Calu3 (cell line): ENCODE data around the gene CFAP61. TPM values are rescaled to one million over a fixed set of nuclear protein-coding genes. Genes with fewer than 3 reads are reported as not detected.

Experiments
- BruUV-seq: library from RNA; stranded (reverse); fragments of 400-500 nt; replicated peaks from 2 replicates; lab custom pipeline; 2021; lab: Mats Ljungman, UMichigan
- CTCF ChIA-PET: fragments of 300-600 bp; sonication (Branson Sonifier 250); formaldehyde crosslinking; loops from one replicate; lab custom pipeline; 2022; ENCODE audit warnings: antibody characterized with exemption; lab: Charles Lee
- DNase-seq: peaks from one replicate; pipeline ENCODE4 v3.0.0; 2022
- H3K27ac Mint-ChIP-seq: one replicate; pipeline ENCODE4 v1.8.0; 2022; ENCODE audit warnings: mixed read lengths; ENCODE audit not compliant: unreplicated experiment
- H3K27me3 Mint-ChIP-seq: one replicate; pipeline ENCODE4 v1.8.0; 2022; ENCODE audit warnings: mixed read lengths; ENCODE audit not compliant: unreplicated experiment
- H3K36me3 Mint-ChIP-seq: one replicate; pipeline ENCODE4 v1.8.0; 2022; ENCODE audit warnings: mild to moderate bottlenecking, moderate library complexity, mixed read lengths; ENCODE audit not compliant: insufficient read depth, unreplicated experiment
- H3K4me1 Mint-ChIP-seq: one replicate; pipeline ENCODE4 v1.8.0; 2022; ENCODE audit warnings: mild to moderate bottlenecking, low read depth, mixed read lengths; ENCODE audit not compliant: unreplicated experiment
- H3K4me3 Mint-ChIP-seq: one replicate; pipeline ENCODE4 v1.8.0; 2022; ENCODE audit warnings: mild to moderate bottlenecking, low read depth, moderate library complexity, mixed read lengths; ENCODE audit not compliant: unreplicated experiment
- H3K9me3 Mint-ChIP-seq: one replicate; pipeline ENCODE4 v1.8.0; 2022; ENCODE audit warnings: low read depth, mixed read lengths; ENCODE audit not compliant: unreplicated experiment
- intact Hi-C: fragments of 100-400 bp; cut with micrococcal nuclease; formaldehyde crosslinking; loops from one replicate; pipeline ENCODE4 v1.10.0; 2022; ENCODE audit not compliant: unreplicated experiment
- total RNA-seq: library from RNA; stranded (reverse); gene quantifications from 2 replicates; pipeline ENCODE4 v1.2.3, GENCODE V29; 2022
- TF ChIP-seq, protein P1 (sequence below): fragments of 200-600 bp; IDR thresholded peaks from one replicate; pipeline ENCODE4 v1.8.0; 2022; ENCODE audit warnings: antibody characterized with exemption; ENCODE audit not compliant: unreplicated experiment

CFAP61 gene
- total RNA-seq, 1 experiment from 2014 or later, result not detected

DNA sequence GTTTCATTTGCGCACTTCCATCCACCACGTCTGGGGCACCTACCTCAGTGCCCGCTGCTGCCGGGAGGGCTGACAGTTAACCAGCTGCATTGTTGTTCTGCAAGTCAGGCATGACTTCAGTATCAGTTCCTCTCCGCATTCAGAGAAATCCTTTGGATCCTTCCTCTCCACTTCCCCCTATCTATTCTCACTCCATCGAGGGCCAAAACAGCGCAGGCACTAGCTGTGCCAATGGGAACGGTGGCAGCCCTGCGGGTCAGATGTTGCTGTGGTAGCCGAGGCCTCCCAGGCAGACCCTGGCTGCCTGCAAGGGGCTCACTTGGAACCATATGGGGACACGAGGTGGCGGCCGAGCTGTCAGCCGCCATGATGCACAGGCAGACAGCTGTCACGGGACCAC, 251.4 kb downstream of the CFAP61 start:
- intact Hi-C loops, result no loop called here
- Mint-ChIP-seq H3K4me3 (no peak overlapping the region), H3K4me1 (no peaks in the 10 kb centered on the region), H3K27ac (no peak overlapping the region), H3K9me3 (no peaks in the 10 kb centered on the region), H3K27me3 (peaks cover 15% of the 10 kb centered on the region), H3K36me3 (no peaks in the 10 kb centered on the region)
- CTCF ChIA-PET, result no interaction called here
- TF ChIP-seq, protein P1, sequence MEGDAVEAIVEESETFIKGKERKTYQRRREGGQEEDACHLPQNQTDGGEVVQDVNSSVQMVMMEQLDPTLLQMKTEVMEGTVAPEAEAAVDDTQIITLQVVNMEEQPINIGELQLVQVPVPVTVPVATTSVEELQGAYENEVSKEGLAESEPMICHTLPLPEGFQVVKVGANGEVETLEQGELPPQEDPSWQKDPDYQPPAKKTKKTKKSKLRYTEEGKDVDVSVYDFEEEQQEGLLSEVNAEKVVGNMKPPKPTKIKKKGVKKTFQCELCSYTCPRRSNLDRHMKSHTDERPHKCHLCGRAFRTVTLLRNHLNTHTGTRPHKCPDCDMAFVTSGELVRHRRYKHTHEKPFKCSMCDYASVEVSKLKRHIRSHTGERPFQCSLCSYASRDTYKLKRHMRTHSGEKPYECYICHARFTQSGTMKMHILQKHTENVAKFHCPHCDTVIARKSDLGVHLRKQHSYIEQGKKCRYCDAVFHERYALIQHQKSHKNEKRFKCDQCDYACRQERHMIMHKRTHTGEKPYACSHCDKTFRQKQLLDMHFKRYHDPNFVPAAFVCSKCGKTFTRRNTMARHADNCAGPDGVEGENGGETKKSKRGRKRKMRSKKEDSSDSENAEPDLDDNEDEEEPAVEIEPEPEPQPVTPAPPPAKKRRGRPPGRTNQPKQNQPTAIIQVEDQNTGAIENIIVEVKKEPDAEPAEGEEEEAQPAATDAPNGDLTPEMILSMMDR, result no peak
- DNase-seq, result no peak
- BruUV-seq, result no TSS peak

DNA sequence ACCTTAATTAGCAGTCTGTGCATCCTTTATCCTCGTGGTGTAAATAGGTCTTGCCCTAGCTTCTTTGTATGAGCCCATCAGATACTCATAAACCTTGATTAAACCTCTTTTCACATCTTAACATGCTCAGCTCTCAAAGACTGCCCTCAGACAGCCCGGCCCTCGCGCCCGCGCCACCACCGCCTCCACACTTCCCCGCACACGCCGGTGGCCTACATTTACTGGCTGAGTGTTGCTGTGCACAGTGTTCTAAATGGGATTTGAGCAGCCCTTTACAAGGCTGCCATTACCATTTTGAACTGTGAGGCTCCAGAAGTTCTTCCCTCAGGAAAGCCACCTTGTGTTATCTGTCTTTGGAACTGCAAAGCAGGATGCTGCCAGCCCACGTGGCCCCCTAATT, 252.6 kb downstream of the CFAP61 start:
- Mint-ChIP-seq H3K4me1 (no peaks in the 10 kb centered on the region), H3K9me3 (no peaks in the 10 kb centered on the region), H3K4me3 (no peak overlapping the region), H3K36me3 (no peaks in the 10 kb centered on the region), H3K27ac (no peak overlapping the region), H3K27me3 (peaks cover 15% of the 10 kb centered on the region)
- BruUV-seq, result no TSS peak
- intact Hi-C loops, result no loop called here
- no peak for DNase-seq
- TF ChIP-seq, protein P1, result no peak
- CTCF ChIA-PET, result no interaction called here

DNA sequence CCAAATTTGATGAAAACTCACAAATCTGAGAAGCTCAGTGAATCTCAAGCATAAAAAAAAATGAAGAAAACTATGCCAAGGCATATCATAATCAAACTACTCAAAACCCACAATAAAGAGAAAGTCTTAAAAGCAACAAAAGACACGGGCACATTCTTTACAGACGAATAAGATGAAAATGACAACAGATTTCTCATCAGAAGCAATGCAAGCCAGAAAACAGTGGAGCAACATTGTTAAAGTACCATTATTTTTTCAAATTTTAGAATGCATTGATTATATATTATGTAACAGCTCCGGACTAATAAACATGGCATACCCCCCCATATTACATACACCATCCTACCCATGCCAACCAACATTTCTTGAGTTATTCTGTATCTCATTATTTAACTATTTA, 260.2 kb downstream of the CFAP61 start:
- H3K4me3 Mint-ChIP-seq, result no peak overlapping the region
- no TSS peak for BruUV-seq
- intact Hi-C loops, result no loop called here
- H3K9me3 Mint-ChIP-seq, result no peaks in the 10 kb centered on the region
- H3K27me3 Mint-ChIP-seq, result peaks cover 12% of the 10 kb centered on the region
- CTCF ChIA-PET, result no interaction called here
- H3K4me1 Mint-ChIP-seq, result no peaks in the 10 kb centered on the region
- H3K27ac Mint-ChIP-seq, result no peak overlapping the region
- TF ChIP-seq, protein P1, result no peak
- no peak for DNase-seq
- H3K36me3 Mint-ChIP-seq, result no peaks in the 10 kb centered on the region

DNA sequence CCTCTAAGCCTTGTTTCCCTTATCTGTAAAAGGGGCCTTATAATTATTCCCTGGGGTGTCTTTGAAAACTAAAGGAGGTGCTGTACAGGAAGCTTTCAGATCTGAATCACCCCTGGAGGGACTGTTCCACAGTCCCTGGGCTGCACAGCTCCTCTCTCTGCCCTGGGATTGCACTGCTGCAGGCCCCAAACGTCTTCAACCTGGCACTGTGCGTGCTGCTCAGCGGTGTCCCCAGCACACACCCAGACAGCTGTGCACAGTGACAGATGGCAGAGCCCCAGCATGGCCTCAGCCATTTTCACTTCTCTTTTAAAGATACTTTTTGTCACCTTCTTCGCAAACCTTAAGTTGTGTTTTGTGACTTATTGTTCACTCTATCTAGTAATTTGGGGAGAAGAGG, 264.9 kb downstream of the CFAP61 start:
- no peak overlapping the region for H3K4me3 Mint-ChIP-seq
- CTCF ChIA-PET, result no interaction called here
- no peak for DNase-seq
- peaks cover 2% of the 10 kb centered on the region for H3K9me3 Mint-ChIP-seq
- no peak overlapping the region for H3K27ac Mint-ChIP-seq
- H3K27me3 Mint-ChIP-seq, result no peaks in the 10 kb centered on the region
- no TSS peak for BruUV-seq
- intact Hi-C loops, result no loop called here
- H3K4me1 Mint-ChIP-seq, result no peaks in the 10 kb centered on the region
- TF ChIP-seq, protein P1, result no peak
- no peaks in the 10 kb centered on the region for H3K36me3 Mint-ChIP-seq
